Heart left ventricle (tissue), 13 donors: ENCODE results near the gene ESR2.

Source experiments
- POLR2A ChIP-seq, 2 donors: fragments of 450-650 bp; IDR thresholded peaks; one replicate each; pipeline ENCODE4 v1.6.1; 2017; ENCODE audit warnings: antibody characterized with exemption in 2 of 2, mild to moderate bottlenecking in 2 of 2, moderate library complexity in 2 of 2
- TF ChIP-seq, protein P1 (sequence below), 12 donors: fragments of 200-600 bp; sonication (generic) in 4 of 12; IDR thresholded peaks; one replicate each; pipeline versions ENCODE4 v1.5.0 to v1.8.0; 2018 to 2022; ENCODE audit warnings: antibody characterized with exemption in 12 of 12, mild to moderate bottlenecking in 5 of 12
- donor health status: ischemic (EF 13 %, LVEDD 7.1; RV severe dilation, severe dysfunction).
- donor health status: DM: no; HTN: yes; CAD: no.
- donor health status: DM: no; HTN: no; CAD: no.
- donor health status: ischemic (EF 25% LVEDD 6.9; RV normal size, moderate dysfunction).
- donor health status: ischemic (EF 25% LVEDD 5.7; RV mildly dilated, moderate dysfunction).
- donor health status: ischemic (EF 35%, LVEDD 5.7; RV mildly dilated, moderate dysfunction).
- donor health status: nonischemic (EF 11% LVEDD 7.7; RV severe dilation, severe dysfunction).
- donor health status: DM: yes; HTN: yes; CAD: no.
- donor health status: PGD.
- donor health status: ischemic (EF 29% LVEDD 5.4; RV normal size, mild dysfunction).
- donor health status: nonischemic (EF 23%, LVEDD 6.1; RV moderate dilation, normal function).

DNA sequence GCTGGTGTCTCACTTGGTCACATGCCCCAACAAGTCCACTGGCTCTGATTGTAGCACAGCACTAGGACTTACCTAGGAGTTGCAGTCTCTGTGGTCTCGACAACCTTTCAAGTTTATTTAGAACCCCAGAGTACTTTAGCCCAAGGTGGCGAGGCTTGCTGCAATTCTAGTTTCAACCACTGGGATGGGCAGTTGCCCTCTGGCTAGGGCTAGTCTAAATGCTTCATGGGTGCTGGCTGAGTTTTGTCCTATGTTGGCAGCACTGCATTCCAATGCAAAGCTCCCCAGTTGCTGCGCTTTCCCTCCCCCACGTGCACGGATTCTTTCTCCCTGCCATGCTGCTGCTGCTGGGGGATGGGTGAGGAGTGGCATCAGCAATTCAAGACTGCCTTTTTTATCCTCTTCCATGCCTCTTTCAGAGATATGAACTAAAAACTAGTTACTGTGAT, 233.5 kb downstream of the ESR2 start:
- TF ChIP-seq, protein P1, sequence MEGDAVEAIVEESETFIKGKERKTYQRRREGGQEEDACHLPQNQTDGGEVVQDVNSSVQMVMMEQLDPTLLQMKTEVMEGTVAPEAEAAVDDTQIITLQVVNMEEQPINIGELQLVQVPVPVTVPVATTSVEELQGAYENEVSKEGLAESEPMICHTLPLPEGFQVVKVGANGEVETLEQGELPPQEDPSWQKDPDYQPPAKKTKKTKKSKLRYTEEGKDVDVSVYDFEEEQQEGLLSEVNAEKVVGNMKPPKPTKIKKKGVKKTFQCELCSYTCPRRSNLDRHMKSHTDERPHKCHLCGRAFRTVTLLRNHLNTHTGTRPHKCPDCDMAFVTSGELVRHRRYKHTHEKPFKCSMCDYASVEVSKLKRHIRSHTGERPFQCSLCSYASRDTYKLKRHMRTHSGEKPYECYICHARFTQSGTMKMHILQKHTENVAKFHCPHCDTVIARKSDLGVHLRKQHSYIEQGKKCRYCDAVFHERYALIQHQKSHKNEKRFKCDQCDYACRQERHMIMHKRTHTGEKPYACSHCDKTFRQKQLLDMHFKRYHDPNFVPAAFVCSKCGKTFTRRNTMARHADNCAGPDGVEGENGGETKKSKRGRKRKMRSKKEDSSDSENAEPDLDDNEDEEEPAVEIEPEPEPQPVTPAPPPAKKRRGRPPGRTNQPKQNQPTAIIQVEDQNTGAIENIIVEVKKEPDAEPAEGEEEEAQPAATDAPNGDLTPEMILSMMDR (IDR thresholded peaks at IDR 0.05), result peak in 7 of 12 donors; percentile 16 to 37 (median 22)
- no peak for TF ChIP-seq POLR2A (IDR thresholded peaks at IDR 0.05)
